K562 (cell line): ENCODE results near the gene CHAT. TPM values are rescaled to one million over a fixed set of nuclear protein-coding genes. Genes with fewer than 3 reads are reported as not detected.

ENCODE experiments used
- ATF3 ChIP-seq, 2 experiments: fragments of 450-650 bp in 1 of 2; sonication (generic) in 1 of 2; formaldehyde crosslinking in 1 of 2; IDR thresholded peaks in 1 of 2; conservative IDR thresholded peaks in 1 of 2; 2 replicates each; pipeline versions ENCODE4 v1.6.1 to v1.8.1; 2016 to 2023; ENCODE audit warnings: mild to moderate bottlenecking in 2 of 2, moderate library complexity in 2 of 2, inconsistent platforms in 1 of 2, missing genetic modification reagents in 1 of 2
- CC2D1A ChIP-seq: fragments of 450-650 bp; IDR thresholded peaks from 2 replicates; pipeline ENCODE4 v1.6.1; 2017; ENCODE audit warnings: mild to moderate bottlenecking
- CREB1 ChIP-seq, 2 experiments: sonication (generic) in 1 of 2; formaldehyde crosslinking in 1 of 2; IDR thresholded peaks; 2 replicates each; pipeline versions ENCODE4 v1.6.1 to v1.8.0; 2012 to 2022; ENCODE audit warnings: inconsistent platforms in 1 of 2, mild to moderate bottlenecking in 1 of 2, missing genetic modification reagents in 1 of 2, moderate library complexity in 1 of 2
- E4F1 ChIP-seq: fragments of 250-450 bp; sonication (Bioruptor Pico); IDR thresholded peaks from 2 replicates; pipeline ENCODE4 v1.5.0; 2021; ENCODE audit warnings: mild to moderate bottlenecking, borderline replicate concordance
- NRF1 ChIP-seq, 2 experiments: fragments of 450-650 bp; IDR thresholded peaks in 1 of 2; conservative IDR thresholded peaks in 1 of 2; 2 replicates each; pipeline ENCODE4 v1.6.1; 2014; ENCODE audit warnings: mild to moderate bottlenecking in 2 of 2
- THRB ChIP-seq: fragments of 450-650 bp; formaldehyde crosslinking; conservative IDR thresholded peaks from 2 replicates; pipeline ENCODE4 v1.4.0; 2022; ENCODE audit warnings: mild to moderate bottlenecking, missing genetic modification characterization
- ZBTB2 ChIP-seq: fragments of 450-650 bp; IDR thresholded peaks from 2 replicates; pipeline ENCODE4 v1.6.1; 2016; ENCODE audit warnings: antibody characterized with exemption
- ZNF146 ChIP-seq: IDR thresholded peaks from one replicate; pipeline ENCODE4 v1.6.1; 2018; ENCODE audit warnings: missing compliant biosample characterization; ENCODE audit not compliant: unreplicated experiment
- polyA plus RNA-seq, 8 experiments: library from polyadenylated mRNA; depleted of rRNA in 4 of 8; stranded (reverse) in 5 of 8; unstranded in 3 of 8; fragments of >200 nt; fragmentation: Nextera tagmentation in 2 of 8; fragmentation: Illumina TruSeq in 1 of 8; extraction: Ambion mirVana in 2 of 8; extraction: Trizol in 1 of 8; gene quantifications; 2 replicates each; pipeline versions ENCODE4 v1.2.1 to v1.2.3, GENCODE V29; 2011 to 2014; ENCODE audit warnings: inconsistent platforms in 1 of 8, missing spikeins in 1 of 8
- total RNA-seq, 7 experiments: library from RNA; depleted of rRNA in 6 of 7; stranded (reverse); fragments of >200 nt in 6 of 7; fragmentation: Illumina TruSeq in 2 of 7; extraction: Trizol in 2 of 7; gene quantifications; 2 replicates each; pipeline versions ENCODE4 v1.2.1 to v1.2.3, GENCODE V29; 2011 to 2021; ENCODE audit warnings: low replicate concordance in 1 of 7

The CHAT gene
- total and polyA plus RNA-seq, 9 of the 15 experiments (the other 6 are each of a cell fraction or from before 2014, with no cell fraction given): not detected

GRCh38 chr10:49611166-49611815, 2.5 kb upstream of the CHAT start (continued):
- TF ChIP-seq E4F1 (no peak), ATF3 (IDR thresholded peaks at IDR 0.05) (no peak), ATF3 (CRISPR knock-in tag; conservative IDR thresholded peaks at IDR 0.05) (no peak), NRF1 (conservative IDR thresholded peaks at IDR 0.05 in 1 of 2, IDR thresholded peaks at IDR 0.05 in 1 of 2) (no peak), ZNF146 (no peak), CC2D1A (no peak), CREB1 (IDR thresholded peaks at IDR 0.05) (no peak), CREB1 (CRISPR knock-in tag; IDR thresholded peaks at IDR 0.05) (no peak), THRB (CRISPR knock-in tag) (no peak), ZBTB2 (no peak)
